ENCODE data around the gene C17orf75.

Gene C17orf75

GRCh38 chr17:32383926-32384434 is 42.0 kb upstream of the C17orf75 start:
- no peak overlapping the region for H3K4me3 Mint-ChIP-seq
- H3K36me3 Mint-ChIP-seq (ENCODE audit: low read depth), result peaks cover 42% of the 10 kb centered on the region
- H3K4me1 Mint-ChIP-seq, result no peaks in the 10 kb centered on the region
- H3K27ac Mint-ChIP-seq, result peak overlapping the region in 1 of 3 experiments; percentile 28
- no peaks in the 10 kb centered on the region for H3K9me3 Mint-ChIP-seq
- no peaks in the 10 kb centered on the region for H3K27me3 Mint-ChIP-seq (ENCODE audit: low read depth)
- TF ChIP-seq, protein P1, sequence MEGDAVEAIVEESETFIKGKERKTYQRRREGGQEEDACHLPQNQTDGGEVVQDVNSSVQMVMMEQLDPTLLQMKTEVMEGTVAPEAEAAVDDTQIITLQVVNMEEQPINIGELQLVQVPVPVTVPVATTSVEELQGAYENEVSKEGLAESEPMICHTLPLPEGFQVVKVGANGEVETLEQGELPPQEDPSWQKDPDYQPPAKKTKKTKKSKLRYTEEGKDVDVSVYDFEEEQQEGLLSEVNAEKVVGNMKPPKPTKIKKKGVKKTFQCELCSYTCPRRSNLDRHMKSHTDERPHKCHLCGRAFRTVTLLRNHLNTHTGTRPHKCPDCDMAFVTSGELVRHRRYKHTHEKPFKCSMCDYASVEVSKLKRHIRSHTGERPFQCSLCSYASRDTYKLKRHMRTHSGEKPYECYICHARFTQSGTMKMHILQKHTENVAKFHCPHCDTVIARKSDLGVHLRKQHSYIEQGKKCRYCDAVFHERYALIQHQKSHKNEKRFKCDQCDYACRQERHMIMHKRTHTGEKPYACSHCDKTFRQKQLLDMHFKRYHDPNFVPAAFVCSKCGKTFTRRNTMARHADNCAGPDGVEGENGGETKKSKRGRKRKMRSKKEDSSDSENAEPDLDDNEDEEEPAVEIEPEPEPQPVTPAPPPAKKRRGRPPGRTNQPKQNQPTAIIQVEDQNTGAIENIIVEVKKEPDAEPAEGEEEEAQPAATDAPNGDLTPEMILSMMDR (IDR thresholded peaks at IDR 0.05; ENCODE audit: unreplicated experiment in 3 of 3), result no peak

- Mint-ChIP-seq H3K36me3 (ENCODE audit: low read depth) (peaks cover 48% of the 10 kb centered on the region), H3K27me3 (ENCODE audit: low read depth) (no peaks in the 10 kb centered on the region), H3K27ac (peak overlapping the region in 2 of 3 experiments; percentile 18 to 26), H3K9me3 (no peaks in the 10 kb centered on the region), H3K4me3 (no peak overlapping the region), H3K4me1 (no peaks in the 10 kb centered on the region)
- TF ChIP-seq, protein P1 (IDR thresholded peaks at IDR 0.05; ENCODE audit: unreplicated experiment in 3 of 3), result no peak
Observed at GRCh38 chr17:32382526-32383223, 40.7 kb upstream of the C17orf75 start.

- TF ChIP-seq, protein P1 (IDR thresholded peaks at IDR 0.05; ENCODE audit: unreplicated experiment in 3 of 3), result no peak
- no peaks in the 10 kb centered on the region for H3K4me1 Mint-ChIP-seq
- H3K4me3 Mint-ChIP-seq, result no peak overlapping the region
- no peaks in the 10 kb centered on the region for H3K9me3 Mint-ChIP-seq
- peaks cover 81% of the 10 kb centered on the region for H3K36me3 Mint-ChIP-seq (ENCODE audit: low read depth)
- H3K27me3 Mint-ChIP-seq (ENCODE audit: low read depth), result no peaks in the 10 kb centered on the region
- H3K27ac Mint-ChIP-seq, result no peak overlapping the region
Observed at GRCh38 chr17:32370426-32370825, 28.5 kb upstream of the C17orf75 start.

DNA sequence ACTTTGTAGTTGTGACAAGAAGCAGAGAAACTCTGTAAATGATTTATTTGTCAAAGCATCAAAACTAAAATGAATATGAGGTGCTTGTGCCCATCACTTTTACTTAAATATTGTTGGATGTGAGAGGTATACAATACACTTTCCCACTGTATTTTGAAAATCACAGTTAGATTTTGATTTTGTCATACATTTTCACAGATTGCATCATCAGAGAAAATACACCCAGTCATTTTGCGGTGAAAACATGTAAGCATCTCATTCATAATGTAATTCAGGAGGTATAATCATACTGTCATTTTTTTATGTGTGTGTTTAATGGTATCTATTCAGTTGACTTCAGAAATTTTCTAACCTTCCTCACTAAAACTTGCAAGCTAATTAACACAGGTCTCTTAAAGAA is 19.3 kb upstream of the C17orf75 start:
- Mint-ChIP-seq H3K4me1 (no peaks in the 10 kb centered on the region), H3K4me3 (no peak overlapping the region), H3K27ac (no peak overlapping the region), H3K27me3 (ENCODE audit: low read depth) (no peaks in the 10 kb centered on the region), H3K36me3 (ENCODE audit: low read depth) (peaks cover 72% of the 10 kb centered on the region), H3K9me3 (no peaks in the 10 kb centered on the region)
- TF ChIP-seq, protein P1 (IDR thresholded peaks at IDR 0.05; ENCODE audit: unreplicated experiment in 3 of 3), result no peak

GRCh38 chr17:32357615-32358014 is 15.6 kb upstream of the C17orf75 start:
- Mint-ChIP-seq H3K36me3 (ENCODE audit: low read depth) (peaks cover 66% of the 10 kb centered on the region), H3K4me1 (peaks cover 26% of the 10 kb centered on the region), H3K27ac (no peak overlapping the region), H3K9me3 (no peaks in the 10 kb centered on the region), H3K4me3 (no peak overlapping the region), H3K27me3 (ENCODE audit: low read depth) (no peaks in the 10 kb centered on the region)
- TF ChIP-seq, protein P1 (IDR thresholded peaks at IDR 0.05; ENCODE audit: unreplicated experiment in 3 of 3), result no peak

DNA sequence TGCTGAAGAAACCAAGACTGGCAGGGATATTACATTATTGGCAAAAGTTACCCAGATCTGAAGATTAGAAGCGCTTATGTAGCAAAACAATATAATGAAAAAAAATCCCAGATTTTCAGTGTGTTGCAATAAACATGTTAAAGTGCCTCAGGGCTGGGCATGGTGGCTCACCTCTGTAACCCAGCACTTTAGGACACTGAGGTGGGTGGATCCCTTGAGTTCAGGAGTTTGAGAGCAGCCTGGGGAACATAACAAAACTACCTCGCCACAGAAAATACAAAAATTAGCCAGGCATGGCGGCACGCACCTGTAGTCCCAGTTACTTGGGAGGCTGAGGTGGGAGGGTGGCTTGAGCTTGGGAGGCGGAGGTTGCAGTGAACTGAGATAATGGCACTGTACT is 14.8 kb upstream of the C17orf75 start:
- TF ChIP-seq, protein P1 (IDR thresholded peaks at IDR 0.05; ENCODE audit: unreplicated experiment in 3 of 3), result no peak
- H3K9me3 Mint-ChIP-seq, result no peaks in the 10 kb centered on the region
- H3K36me3 Mint-ChIP-seq (ENCODE audit: low read depth), result peaks cover 63% of the 10 kb centered on the region
- no peak overlapping the region for H3K4me3 Mint-ChIP-seq
- no peak overlapping the region for H3K27ac Mint-ChIP-seq
- H3K27me3 Mint-ChIP-seq (ENCODE audit: low read depth), result no peaks in the 10 kb centered on the region
- H3K4me1 Mint-ChIP-seq, result peaks cover 30% of the 10 kb centered on the region

All from nephron (organoid).